Measurements from ENCODE around the gene OGFOD2.

DNA sequence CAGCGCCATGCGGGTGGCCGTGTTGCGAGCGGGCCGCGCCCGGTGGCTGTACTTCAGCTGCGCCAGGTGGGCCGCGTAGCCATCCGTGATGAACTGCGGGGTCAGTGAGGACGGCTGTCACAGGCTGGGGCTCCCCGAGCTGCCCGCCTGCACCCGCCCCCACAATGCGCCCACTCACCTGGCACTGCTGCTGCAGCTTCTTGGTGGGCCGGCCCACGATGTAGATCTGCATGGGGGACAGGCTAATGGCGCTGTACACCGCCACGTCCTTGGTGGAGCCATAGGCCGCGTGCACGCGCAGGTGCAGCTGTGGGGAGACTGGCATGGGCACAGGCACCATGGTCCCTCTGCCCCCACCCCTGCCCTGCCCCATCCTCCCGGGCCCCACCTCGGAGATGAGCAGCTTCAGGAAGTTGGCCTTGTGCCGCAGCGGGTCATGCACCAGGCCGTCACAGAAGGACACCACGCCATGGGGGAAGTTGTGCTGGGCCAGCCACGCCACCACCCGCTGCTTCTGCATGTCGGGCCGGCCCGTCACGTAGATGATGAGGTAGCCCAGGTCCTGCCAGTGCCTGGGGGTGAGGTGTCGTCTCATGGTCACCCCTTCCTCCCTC lies 11.3 kb downstream of the OGFOD2 start:
- TF ChIP-seq POLR2AphosphoS5 (IDR thresholded peaks at IDR 0.05; ENCODE audit: low read depth, low read length) (no peak), POLR2A (IDR thresholded peaks at IDR 0.05; ENCODE audit: low read depth, low read length) (no peak), TAF1 (IDR thresholded peaks at IDR 0.05; ENCODE audit: low read depth, low read length) (no peak)

Measured in GM12891 (cell line).